ENCODE results near the gene RPL7L1. TPM values are rescaled to one million over a fixed set of nuclear protein-coding genes. Genes with fewer than 3 reads are reported as not detected.
A peak's percentile ranks its signal among the peaks of the same experiment; 100 is the strongest.

The RPL7L1 gene
- total and polyA plus RNA-seq, 2 of the 13 experiments (the other 11 are each of a cell fraction or from before 2014, with no cell fraction given): 51.6 to 179 TPM

DNA sequence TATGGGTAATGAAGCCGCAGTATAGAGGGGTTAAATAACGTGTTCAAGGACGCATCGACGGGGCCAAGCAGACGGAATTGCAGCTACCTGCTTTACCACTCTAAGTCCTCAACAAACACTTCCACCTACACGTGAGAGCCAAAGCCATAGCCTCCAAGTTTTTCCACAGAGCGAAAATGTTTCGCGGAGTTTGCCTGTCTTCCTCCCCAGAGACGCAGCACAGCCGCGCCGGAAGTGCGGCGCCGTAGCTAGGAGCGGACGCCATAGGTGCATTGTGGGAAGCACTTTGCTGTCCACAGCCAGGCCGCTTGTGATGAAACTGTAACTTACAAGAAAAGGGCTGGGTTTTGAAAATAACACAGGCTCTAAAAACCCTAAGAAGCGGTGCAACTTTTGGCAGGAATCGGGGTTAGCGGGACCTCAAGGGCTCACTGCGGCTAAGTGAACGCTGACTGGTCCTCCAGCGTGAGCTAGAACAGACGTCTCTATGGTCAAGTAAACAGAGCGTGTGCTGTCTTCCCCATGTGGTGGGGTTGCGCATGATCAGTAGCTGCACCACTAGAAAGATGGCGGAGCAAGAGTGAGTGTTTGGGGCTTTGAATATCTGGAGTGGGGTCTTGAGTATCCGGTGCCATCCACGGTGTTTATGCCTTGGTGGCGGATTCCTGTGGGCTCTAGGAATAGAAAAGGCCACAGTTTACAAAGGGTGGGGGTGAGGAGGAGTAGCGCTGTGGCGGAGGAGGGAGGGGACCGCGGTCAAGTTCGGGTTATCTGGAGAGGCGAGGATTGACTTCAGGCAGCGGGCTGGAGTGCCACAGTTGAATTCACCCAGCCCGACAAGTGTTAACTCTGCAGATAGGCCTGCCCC, at the start of gene RPL7L1 (continued):
- TF ChIP-seq, protein P1, sequence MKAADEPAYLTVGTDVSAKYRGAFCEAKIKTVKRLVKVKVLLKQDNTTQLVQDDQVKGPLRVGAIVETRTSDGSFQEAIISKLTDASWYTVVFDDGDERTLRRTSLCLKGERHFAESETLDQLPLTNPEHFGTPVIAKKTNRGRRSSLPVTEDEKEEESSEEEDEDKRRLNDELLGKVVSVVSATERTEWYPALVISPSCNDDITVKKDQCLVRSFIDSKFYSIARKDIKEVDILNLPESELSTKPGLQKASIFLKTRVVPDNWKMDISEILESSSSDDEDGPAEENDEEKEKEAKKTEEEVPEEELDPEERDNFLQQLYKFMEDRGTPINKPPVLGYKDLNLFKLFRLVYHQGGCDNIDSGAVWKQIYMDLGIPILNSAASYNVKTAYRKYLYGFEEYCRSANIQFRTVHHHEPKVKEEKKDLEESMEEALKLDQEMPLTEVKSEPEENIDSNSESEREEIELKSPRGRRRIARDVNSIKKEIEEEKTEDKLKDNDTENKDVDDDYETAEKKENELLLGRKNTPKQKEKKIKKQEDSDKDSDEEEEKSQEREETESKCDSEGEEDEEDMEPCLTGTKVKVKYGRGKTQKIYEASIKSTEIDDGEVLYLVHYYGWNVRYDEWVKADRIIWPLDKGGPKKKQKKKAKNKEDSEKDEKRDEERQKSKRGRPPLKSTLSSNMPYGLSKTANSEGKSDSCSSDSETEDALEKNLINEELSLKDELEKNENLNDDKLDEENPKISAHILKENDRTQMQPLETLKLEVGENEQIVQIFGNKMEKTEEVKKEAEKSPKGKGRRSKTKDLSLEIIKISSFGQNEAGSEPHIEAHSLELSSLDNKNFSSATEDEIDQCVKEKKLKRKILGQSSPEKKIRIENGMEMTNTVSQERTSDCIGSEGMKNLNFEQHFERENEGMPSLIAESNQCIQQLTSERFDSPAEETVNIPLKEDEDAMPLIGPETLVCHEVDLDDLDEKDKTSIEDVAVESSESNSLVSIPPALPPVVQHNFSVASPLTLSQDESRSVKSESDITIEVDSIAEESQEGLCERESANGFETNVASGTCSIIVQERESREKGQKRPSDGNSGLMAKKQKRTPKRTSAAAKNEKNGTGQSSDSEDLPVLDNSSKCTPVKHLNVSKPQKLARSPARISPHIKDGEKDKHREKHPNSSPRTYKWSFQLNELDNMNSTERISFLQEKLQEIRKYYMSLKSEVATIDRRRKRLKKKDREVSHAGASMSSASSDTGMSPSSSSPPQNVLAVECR (CRISPR knock-in tag; IDR thresholded peaks at IDR 0.05; ENCODE audit: borderline replicate concordance): peak; percentile 90
- no peak; the same call in 1 of the 2 replicates for TF ChIP-seq SUZ12 (IDR thresholded peaks at IDR 0.05; ENCODE audit: low read depth, low read length)
- TF ChIP-seq TGIF2 (CRISPR knock-in tag; IDR thresholded peaks at IDR 0.05): peak; percentile 84
- TF ChIP-seq, protein P2, sequence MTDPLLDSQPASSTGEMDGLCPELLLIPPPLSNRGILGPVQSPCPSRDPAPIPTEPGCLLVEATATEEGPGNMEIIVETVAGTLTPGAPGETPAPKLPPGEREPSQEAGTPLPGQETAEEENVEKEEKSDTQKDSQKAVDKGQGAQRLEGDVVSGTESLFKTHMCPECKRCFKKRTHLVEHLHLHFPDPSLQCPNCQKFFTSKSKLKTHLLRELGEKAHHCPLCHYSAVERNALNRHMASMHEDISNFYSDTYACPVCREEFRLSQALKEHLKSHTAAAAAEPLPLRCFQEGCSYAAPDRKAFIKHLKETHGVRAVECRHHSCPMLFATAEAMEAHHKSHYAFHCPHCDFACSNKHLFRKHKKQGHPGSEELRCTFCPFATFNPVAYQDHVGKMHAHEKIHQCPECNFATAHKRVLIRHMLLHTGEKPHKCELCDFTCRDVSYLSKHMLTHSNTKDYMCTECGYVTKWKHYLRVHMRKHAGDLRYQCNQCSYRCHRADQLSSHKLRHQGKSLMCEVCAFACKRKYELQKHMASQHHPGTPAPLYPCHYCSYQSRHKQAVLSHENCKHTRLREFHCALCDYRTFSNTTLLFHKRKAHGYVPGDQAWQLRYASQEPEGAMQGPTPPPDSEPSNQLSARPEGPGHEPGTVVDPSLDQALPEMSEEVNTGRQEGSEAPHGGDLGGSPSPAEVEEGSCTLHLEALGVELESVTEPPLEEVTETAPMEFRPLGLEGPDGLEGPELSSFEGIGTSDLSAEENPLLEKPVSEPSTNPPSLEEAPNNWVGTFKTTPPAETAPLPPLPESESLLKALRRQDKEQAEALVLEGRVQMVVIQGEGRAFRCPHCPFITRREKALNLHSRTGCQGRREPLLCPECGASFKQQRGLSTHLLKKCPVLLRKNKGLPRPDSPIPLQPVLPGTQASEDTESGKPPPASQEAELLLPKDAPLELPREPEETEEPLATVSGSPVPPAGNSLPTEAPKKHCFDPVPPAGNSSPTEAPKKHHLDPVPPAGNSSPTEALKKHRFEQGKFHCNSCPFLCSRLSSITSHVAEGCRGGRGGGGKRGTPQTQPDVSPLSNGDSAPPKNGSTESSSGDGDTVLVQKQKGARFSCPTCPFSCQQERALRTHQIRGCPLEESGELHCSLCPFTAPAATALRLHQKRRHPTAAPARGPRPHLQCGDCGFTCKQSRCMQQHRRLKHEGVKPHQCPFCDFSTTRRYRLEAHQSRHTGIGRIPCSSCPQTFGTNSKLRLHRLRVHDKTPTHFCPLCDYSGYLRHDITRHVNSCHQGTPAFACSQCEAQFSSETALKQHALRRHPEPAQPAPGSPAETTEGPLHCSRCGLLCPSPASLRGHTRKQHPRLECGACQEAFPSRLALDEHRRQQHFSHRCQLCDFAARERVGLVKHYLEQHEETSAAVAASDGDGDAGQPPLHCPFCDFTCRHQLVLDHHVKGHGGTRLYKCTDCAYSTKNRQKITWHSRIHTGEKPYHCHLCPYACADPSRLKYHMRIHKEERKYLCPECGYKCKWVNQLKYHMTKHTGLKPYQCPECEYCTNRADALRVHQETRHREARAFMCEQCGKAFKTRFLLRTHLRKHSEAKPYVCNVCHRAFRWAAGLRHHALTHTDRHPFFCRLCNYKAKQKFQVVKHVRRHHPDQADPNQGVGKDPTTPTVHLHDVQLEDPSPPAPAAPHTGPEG (CRISPR knock-in tag; IDR thresholded peaks at IDR 0.05): peak; percentile 70; the same call in 1 of the 2 replicates
- TF ChIP-seq PPARG (CRISPR knock-in tag; conservative IDR thresholded peaks at IDR 0.05): peak; percentile 10
- no peak for TF ChIP-seq HNF4G (IDR thresholded peaks at IDR 0.05; ENCODE audit: borderline replicate concordance, low read depth, low read length)
- TF ChIP-seq HNF4G (CRISPR knock-in tag; IDR thresholded peaks at IDR 0.05; ENCODE audit: borderline replicate concordance, low read depth): 0 out of 2 replicates have a peak, but pooled peaks have one; percentile 18
- TF ChIP-seq, protein P3, sequence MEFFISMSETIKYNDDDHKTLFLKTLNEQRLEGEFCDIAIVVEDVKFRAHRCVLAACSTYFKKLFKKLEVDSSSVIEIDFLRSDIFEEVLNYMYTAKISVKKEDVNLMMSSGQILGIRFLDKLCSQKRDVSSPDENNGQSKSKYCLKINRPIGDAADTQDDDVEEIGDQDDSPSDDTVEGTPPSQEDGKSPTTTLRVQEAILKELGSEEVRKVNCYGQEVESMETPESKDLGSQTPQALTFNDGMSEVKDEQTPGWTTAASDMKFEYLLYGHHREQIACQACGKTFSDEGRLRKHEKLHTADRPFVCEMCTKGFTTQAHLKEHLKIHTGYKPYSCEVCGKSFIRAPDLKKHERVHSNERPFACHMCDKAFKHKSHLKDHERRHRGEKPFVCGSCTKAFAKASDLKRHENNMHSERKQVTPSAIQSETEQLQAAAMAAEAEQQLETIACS (CRISPR knock-in tag; IDR thresholded peaks at IDR 0.05): no peak
- no peak for TF ChIP-seq ZNF850 (CRISPR knock-in tag; conservative IDR thresholded peaks at IDR 0.05)
- TF ChIP-seq MAZ (IDR thresholded peaks at IDR 0.05; ENCODE audit: borderline replicate concordance, low read depth, low read length): peak; percentile 66; the same call in 1 of the 2 replicates
- TF ChIP-seq MAZ (CRISPR knock-in tag; IDR thresholded peaks at IDR 0.05; ENCODE audit: low read depth): peak; percentile 79
- TF ChIP-seq ZNF614 (CRISPR knock-in tag; IDR thresholded peaks at IDR 0.05; ENCODE audit: borderline replicate concordance): peak; percentile 73; the same call in 1 of the 2 replicates
- TF ChIP-seq, protein P4, sequence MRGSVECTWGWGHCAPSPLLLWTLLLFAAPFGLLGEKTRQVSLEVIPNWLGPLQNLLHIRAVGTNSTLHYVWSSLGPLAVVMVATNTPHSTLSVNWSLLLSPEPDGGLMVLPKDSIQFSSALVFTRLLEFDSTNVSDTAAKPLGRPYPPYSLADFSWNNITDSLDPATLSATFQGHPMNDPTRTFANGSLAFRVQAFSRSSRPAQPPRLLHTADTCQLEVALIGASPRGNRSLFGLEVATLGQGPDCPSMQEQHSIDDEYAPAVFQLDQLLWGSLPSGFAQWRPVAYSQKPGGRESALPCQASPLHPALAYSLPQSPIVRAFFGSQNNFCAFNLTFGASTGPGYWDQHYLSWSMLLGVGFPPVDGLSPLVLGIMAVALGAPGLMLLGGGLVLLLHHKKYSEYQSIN (CRISPR knock-in tag; IDR thresholded peaks at IDR 0.05; ENCODE audit: borderline replicate concordance): no peak
- TF ChIP-seq ZNF878 (CRISPR knock-in tag; IDR thresholded peaks at IDR 0.05): peak; percentile 78
- TF ChIP-seq NR2C2 (CRISPR knock-in tag; IDR thresholded peaks at IDR 0.05; ENCODE audit: borderline replicate concordance): peak; percentile 87
